Posterior cingulate gyrus (tissue), 11 donors: ENCODE measurements around the gene GCDH.

Experiments used
- DNase-seq, 10 donors: peaks; one replicate each; pipeline versions ENCODE4 v3.0.0 to v3.0.0-alpha.2; 2020 to 2021; ENCODE audit warnings: mixed read lengths in 3 of 10
- intact Hi-C: fragments of 100-400 bp; cut with DNase I; formaldehyde crosslinking; loops from one replicate; pipeline ENCODE4 v1.15.1; 2023

Gene GCDH

DNA sequence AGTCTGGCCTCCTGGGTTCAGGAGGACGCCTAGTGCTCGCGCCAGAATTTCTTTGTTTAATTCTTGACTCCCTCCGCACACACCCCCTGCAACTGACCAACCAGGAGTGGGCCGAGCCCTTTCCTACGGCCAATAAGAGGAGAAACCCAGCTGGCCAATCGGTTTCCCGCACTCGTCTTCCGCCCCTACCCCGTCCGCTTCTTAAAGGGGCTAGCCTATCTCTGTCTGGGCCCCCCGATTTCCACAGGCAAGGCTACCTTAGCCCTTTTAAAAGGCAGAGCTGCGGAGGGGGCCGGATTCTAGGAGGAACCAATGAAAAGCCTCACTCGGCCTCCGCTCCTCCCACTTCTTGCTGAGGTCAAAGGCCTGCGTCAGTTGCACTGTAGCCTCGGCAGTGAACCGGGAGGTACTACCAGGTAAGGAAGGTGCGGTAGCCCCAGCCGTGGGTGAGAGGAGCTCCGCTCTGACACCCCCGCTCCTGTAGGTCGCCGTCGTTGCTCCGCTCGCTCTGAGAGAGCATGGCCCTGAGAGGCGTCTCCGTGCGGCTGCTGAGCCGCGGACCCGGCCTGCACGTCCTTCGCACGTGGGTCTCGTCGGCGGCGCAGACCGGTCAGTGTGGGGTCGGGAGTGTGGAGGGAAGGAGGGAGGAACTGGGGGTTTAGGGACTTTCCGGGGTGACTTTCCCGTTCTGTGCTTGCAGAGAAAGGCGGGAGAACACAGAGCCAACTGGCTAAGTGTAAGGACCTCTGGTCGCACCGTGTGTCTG is at the start of gene GCDH:
Gene GCDH, plus strand, starts transcription at position 374 of the 766 bp plus-strand sequence. Its CDS starts 145 bp downstream, at position 519.
- intact Hi-C loops, result no loop called here
- DNase-seq, result peak; percentile 97 to 100 (median 98)

DNA sequence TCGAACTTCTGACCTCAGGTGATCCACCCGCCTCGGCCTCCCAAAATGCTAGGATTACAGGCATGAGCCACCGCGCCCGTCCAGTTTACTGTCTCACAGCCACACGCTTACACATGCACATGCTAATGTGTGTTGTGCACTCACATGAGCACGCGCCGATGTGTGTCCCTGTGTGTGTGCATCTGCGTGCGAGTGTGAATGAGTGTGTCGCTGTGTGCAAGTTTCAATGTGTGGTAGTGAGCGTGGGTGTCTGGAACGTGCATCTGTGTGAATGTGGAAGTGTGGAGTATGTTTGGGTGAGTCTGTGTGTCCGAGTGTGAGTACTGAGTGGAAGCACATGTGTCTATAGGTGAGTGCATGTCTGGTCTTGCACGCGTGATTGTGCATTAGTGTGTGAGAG is 48.4 kb upstream of the GCDH start:
- intact Hi-C loops, result no loop called here

DNA sequence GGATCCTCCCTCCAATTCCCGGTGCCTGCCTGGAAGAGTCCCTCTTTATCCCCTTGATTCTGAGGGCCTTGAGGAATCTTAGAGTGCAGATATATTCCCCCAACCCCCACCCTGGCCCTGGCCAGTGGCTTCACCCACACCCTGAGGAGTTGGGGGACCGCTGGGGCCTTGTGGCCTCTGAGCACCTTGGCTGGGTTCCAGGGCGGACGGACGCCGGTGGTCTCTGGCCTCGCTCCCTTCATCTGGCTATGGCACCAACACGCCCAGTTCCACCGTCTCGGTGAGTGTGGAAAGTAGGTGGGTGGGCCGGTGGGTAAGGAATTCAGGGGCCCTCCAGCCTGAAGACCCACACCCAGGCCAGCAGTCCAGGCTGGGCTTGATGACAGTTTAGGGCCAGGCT is 47.6 kb upstream of the GCDH start:
- DNase-seq, result peak in 2 of 10 donors; percentile 37 to 82
- intact Hi-C loops, result no loop called here

More for the DNA sequence above, 48.4 kb upstream of the GCDH start:
- peak in 1 of 10 donors; percentile 16 for DNase-seq

DNA sequence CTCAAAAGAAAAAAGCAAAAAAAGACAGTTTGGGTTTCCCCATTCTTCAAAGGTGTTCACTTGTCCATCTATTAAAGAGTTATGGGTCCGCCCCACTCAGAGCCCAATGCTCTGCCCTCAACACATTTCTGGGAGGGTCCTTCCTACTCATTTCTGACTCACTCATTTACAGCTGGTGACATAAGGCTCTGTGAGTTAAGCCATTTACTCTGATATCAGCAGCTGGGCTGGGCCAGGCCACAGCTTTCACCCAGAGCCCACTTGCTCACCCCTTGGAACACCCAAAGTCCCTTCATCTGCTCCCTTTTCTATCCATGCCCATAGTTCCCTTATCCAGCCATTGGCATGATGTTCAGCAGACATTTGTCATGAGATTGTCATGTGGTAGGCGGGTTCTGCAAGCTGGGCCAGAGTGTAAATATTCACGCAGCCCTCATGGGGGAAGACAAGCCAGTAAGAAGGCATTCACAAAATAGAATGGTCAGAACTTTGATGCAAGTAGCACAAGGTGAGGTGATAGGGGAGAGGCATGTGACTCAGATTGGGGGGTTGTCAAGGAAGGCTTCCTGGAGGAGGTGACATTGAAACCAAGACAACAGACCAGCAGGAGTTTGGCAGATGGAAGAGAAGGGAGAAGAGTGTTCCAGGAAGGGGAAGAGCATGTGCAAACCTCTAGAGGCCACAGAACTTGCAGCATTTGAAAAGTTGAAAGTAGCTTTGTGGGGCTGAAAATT is 46.8 kb upstream of the GCDH start:
- intact Hi-C loops, result no loop called here
- DNase-seq, result peak in 1 of 10 donors; percentile 2

DNA sequence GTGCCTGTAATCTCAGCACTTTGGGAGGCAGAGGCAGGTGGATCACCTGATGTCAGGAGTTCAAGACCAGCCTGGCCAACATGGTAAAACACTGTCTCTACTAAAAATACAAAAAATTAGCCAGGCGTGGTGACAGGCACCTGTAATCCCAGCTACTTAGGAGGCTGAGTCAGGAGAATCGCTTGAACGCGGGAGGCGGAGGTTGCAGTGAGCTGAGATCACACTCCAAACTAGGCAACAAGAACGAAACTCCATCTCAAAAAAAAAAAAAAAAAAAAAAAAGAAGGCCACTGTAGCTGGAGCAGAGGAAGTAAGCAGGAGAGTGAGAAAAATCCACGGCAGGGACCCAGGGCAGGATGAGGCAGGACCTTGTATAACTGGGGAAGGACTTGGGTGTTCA is 44.3 kb upstream of the GCDH start:
- intact Hi-C loops, result loop anchor here (5.0 kb wide), 1 partner anchor 69 kb away; the partner anchor contains the start of gene HOOK2
- peak in 2 of 10 donors; percentile 70 to 83 for DNase-seq

DNA sequence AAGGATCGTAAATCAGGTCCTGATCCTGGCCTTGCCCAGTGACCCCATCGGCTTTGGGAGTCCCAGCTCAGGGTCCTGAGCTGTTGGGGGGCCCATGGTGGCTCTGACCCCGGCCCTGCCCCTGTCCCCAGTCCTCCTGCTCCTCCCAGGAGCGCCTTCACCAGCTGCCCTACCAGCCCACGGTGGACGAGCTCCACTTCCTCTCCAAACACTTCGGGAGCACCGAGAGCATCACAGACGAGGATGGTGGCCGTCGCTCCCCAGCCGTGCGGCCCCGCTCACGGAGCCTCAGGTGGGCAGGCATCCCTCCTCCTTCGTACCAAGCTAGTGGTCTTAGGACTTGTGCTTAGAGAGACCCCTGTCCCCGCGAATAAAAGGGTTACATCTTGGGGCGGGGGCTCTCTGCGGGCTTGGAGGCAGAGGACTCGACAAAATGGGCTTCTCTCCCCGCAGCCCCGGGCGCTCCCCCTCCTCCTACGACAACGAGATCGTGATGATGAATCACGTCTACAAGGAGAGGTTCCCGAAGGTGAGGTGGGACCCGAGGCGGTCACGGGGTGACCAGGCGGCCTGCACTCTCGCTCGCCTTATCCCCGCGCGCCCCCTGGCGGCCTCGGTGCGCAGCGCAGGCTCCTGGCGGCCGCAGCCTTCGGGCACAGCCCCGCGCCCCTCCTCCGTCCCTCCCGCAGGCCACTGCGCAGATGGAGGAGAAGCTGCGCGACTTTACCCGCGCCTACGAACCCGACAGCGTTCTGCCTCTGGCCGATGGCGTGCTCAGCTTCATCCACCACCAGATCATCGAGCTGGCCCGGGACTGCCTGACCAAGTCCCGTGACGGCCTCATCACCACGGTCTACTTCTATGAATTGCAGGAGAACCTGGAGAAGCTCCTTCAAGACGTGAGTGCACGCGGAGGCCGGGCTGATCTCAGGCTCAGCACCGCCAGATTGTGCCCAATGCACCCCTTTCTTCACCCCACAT is 43.5 kb upstream of the GCDH start:
- DNase-seq, result peak; percentile 74 to 97 (median 86)
- intact Hi-C loops, result loop anchor here (5.0 kb wide), 1 partner anchor 70 kb away; the partner anchor contains the start of gene HOOK2

DNA sequence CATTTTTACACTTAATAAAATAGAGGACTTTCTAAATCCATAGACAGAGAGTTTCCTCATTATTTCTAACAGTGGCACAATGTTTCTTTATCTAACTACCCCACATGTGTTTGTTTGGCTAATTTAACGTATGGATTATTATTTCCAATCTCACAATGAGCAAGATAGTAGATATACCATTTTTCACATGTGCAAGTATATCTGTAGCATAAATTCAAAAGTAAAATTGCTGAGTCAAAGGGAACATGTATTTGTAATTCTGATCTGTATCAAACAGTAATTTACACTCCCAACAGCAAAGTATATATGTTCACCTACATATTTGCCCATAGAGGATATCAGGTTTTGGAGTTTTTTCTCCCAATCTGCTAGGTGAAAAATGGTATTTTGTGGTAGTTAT is 34.3 kb upstream of the GCDH start:
- intact Hi-C loops, result no loop called here
- no peak for DNase-seq

DNA sequence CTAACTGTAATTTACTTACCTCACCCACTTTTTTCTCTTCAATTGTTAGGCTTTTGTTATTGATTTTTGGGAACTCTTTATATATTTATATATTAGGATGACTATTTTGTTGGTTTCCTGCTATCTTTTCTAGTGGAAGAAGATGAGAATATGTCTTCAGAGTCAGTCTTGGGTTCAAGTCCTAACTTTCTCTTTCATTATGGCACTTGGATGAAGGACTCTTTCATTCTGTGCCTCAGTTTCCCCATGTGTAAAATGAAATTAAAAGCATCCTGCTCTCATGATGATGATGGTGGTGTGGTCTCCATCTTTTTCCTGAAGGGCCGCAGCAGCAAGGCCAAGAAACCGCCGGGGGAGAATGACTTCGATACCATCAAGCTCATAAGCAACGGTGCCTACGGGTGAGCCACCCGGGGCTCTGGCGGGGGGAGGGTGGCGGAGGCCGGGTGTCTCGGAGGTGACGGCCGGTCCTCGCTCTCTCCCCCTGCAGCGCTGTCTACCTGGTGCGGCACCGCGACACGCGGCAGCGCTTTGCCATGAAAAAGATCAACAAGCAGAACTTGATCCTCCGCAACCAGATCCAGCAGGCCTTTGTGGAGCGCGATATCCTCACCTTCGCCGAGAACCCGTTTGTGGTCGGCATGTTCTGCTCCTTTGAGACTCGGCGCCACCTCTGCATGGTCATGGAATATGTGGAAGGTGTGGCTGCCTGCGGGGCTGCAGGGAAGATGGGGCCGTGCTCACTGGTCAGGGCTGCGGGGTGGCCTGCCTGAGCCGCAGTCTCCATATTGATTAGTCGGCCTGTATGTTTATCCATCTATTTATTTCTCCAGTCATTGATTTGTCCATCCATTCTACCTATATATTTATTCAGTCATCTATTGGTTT is 32.7 kb upstream of the GCDH start:
- peak in 1 of 10 donors; percentile 73 for DNase-seq
- intact Hi-C loops, result no loop called here

DNA sequence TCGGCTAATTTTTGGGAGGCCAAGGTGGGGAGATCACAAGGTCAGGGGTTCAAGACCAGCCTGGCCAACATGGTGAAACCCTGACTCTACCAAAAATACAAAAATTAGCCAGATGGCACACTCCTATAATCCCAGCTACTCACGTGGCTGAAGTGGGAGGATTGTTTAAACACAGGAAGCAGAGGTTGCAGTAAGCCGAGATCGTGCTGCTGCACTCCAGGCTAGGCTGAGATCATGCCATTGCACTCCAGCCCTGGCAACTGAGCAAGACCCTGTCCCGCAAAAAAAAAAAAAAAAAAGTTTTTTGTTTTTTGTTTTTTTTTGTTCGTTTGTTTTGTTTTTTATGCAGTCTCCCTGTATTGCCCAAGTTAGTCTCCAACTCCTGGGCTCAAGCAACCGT is 31.4 kb upstream of the GCDH start:
- no peak for DNase-seq
- intact Hi-C loops, result no loop called here

DNA sequence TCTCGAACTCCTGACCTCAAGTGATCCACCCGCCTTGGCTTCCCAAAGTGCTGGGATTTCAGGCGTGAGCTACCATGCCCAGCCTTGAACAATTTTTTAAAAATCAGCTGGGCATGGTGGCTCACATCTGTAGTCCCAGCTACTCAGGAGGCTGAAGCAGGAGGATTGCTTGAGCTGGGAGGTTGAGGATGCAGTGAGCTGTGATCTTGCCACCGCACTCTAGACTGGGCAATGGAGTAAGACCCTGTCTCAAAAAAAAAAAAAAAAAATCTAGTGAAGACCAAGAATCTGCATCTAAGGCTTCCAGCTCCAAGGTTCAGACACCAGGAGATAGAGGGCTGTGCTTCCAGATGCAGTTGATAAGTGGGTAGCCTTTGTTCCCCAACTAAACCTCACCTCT is 26.8 kb upstream of the GCDH start:
- intact Hi-C loops, result no loop called here
- DNase-seq, result no peak

DNA sequence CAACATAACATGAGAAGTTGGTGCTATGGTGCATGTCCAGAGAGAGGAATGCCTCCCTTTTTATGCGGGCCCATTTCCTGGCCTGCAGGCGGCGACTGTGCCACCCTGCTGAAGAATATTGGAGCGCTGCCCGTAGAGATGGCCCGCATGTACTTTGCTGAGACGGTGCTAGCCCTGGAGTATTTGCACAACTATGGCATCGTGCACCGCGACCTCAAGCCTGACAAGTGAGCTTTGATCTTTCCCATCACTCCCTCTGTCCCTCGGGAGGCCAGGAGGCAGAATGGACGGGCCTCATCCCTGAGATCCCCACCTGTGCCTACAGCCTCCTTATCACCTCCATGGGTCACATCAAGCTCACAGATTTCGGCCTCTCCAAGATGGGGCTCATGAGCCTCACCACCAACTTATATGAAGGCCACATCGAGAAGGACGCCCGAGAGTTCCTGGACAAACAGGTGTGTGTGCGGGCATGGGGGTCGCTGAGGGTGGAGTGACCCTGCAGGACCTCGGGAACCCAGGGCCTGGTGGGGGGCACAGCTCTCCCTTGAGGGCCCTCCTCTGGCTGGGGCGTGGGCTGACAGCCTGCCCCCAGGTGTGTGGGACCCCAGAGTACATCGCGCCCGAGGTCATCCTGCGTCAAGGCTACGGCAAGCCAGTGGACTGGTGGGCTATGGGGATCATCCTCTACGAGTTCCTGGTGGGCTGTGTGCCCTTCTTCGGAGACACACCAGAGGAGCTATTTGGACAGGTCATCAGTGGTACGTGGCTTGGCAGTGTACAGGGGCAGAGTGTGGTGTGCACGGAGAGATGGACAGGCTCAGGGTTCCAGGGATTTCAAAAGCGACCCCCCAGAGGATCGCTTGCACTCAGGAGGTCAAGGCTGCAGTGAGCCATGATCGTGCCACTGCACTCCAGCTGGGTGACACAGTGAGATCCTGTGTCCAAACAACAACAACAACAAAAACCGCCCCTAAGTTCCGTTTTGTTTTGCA is 25.9 kb upstream of the GCDH start:
- intact Hi-C loops, result no loop called here
- DNase-seq, result no peak

DNA sequence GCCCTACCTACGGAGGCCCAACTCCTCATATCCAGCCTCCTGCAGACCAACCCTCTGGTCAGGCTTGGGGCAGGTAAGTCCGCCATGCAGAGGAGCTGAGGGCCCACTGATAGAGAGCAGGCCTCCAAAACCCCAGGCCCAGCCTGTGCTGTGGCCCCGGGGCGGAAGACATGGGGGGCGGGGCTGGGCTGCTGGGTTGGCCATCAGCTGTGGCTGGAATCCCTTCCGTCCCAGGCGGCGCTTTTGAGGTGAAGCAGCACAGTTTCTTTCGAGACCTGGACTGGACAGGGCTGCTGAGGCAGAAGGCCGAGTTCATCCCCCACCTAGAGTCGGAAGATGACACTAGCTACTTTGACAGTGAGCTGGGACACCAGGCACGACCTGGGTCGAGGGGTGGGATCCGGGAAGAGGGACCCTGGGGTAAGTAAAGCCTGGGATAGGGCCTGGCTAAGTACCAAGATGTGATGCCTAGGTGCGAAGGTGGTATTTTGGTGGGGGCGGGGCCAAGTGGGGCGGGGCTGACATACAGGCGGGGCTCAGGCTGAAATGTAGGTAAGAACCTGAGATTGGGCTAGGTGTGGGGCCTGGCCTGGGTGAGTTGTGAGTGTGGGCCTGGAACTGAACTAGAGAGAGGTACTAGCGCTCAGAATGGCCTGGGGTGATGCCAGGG is 25.1 kb upstream of the GCDH start:
- intact Hi-C loops, result no loop called here
- no peak for DNase-seq

DNA sequence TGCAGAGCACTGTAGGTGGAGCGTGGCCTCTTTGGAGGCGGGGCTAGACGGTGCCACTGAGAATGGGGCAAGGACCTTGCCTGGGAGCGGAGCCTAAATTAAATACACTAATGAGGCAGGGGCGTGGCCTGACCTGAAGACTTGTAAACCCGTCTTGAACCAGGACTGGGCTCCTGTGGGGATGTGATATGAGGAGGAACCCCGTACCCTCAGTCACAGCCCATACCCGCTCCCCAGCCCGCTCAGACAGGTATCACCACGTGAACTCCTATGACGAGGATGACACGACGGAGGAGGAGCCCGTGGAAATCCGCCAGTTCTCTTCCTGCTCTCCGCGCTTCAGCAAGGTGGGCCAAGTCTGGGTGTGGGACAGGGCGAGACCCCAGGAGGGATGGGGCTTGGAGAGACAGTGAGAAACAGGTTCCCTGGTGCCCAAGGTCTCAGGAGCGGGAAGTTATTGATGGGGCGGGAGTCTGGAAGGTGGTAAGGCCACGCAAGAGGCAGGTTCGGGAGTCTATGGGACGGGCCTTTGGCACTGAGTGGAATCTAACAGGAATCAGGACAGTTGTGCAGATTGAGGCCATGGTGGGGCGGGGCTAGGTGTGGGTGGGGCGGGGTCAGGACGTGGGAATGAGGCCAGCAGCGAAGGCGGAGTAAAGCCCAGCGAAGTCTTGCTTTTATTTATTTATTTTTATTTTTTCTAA is 24.4 kb upstream of the GCDH start:
- DNase-seq, result no peak
- intact Hi-C loops, result no loop called here

DNA sequence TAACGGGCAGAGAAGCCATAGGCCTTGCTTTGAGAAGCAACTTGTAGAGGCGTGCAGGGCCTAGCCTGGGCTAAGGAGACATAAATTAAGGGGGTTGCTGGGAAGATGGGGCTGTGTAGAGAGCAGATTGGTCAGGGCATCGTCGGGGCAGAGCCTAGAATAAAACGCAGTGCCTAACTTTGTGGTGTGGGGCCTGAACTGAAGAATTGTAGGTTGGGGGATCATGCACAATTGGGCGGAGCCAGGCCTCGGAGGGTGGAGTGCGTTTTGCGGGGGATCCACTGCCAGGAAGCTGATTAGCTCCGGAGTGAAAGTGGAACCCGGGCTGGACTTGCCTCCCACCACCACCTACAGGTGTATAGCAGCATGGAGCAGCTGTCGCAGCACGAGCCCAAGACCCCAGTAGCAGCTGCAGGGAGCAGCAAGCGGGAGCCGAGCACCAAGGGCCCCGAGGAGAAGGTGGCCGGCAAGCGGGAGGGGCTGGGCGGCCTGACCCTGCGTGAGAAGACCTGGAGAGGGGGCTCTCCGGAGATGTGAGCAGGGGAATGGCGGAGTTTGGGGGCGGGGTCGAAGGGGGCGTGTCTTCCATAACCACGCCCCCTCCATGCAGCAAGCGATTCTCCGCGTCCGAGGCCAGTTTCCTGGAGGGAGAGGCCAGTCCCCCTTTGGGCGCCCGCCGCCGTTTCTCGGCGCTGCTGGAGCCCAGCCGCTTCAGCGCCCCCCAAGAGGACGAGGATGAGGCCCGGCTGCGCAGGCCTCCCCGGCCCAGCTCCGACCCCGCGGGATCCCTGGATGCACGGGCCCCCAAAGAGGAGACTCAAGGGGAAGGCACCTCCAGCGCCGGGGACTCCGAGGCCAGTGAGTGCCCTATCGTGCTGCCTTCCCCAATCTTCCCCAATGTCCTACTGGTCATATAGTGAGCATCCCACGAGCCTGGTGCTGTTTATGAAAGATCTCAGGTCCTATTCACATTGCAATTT is 23.6 kb upstream of the GCDH start:
- DNase-seq, result no peak
- intact Hi-C loops, result no loop called here

DNA sequence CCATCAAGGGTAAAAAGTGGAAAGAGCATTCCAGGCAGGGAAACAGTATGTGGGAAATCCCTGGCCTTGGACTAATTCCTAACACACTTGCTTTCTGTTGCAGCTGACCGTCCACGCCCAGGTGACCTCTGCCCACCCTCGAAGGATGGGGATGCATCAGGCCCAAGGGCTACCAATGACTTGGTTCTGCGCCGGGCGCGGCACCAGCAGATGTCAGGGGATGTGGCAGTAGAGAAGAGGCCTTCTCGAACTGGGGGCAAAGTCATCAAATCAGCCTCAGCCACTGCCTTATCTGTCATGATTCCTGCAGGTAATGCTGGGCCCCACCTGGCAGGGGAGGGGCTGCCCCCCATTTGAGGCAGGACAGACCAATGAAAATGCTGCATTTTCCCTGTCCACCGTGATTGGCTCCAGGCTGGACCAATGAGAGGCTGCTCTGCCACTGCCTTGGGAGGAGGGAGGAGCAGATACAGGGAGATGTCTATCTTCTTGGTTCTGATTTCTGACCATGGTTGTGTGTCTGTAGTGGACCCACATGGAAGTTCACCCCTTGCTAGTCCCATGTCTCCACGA is 22.3 kb upstream of the GCDH start:
- DNase-seq, result no peak
- intact Hi-C loops, result no loop called here

DNA sequence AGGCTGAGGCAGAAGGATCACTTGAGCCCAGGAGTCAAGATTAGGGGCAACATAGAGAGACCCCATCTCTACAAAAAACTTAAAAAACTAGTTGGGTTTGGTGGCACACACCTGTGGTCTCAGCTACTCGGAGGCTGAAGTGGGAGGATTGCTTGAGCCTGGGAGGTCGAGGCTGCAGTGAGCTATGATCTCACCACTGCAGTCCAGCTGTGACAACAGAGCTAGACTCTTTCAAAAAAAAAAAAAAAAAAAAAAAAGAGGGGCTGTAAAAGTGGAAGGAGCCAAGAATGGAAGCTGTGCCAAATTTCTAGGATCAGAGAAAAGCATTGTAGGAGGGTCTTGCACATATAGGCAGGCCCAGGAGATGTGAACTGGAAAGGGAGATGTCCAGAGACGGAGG is 19.3 kb upstream of the GCDH start:
- intact Hi-C loops, result no loop called here
- DNase-seq, result no peak
